GM06990 (cell line): ENCODE results near the gene PROB1.
"Not testable (repeated sequence)": the region's sequence is repeated elsewhere in the genome, so short reads cannot be mapped to it uniquely, and the experiment has no call there.

Experiments
- DNase-seq: peaks from one replicate; pipeline ENCODE4 v3.0.0-alpha.2; 2011; ENCODE audit not compliant: insufficient read length; ENCODE audit errors: extremely low read depth
- H3K27me3 ChIP-seq: replicated peaks from 2 replicates; pipeline ENCODE4 v1.6.0; 2011; ENCODE audit warnings: low read length; ENCODE audit not compliant: control insufficient read depth, insufficient read depth
- H3K36me3 ChIP-seq: 2 replicates; pipeline ENCODE4 v1.5.1; 2011; ENCODE audit warnings: low read length; ENCODE audit not compliant: control insufficient read depth, insufficient read depth
- H3K4me3 ChIP-seq: replicated peaks from 2 replicates; pipeline ENCODE4 v1.5.1; 2011; ENCODE audit warnings: low read depth, mild to moderate bottlenecking, control low read depth, low read length
- CTCF ChIP-seq: IDR thresholded peaks from 2 replicates; pipeline ENCODE4 v1.5.1; 2011; ENCODE audit warnings: low read length, control low read depth, mild to moderate bottlenecking, inconsistent platforms; ENCODE audit not compliant: insufficient read depth, poor library complexity, severe bottlenecking

Gene PROB1

GRCh38 chr5:139394654-139395566 lies at the start of gene PROB1:
TSS of gene PROB1 (minus strand) at chr5:139395104. CDS start at chr5:139395081, 23 bp downstream.
- no peak for DNase-seq
- Histone ChIP-seq H3K27me3 (no peaks in the 10 kb centered on the region), H3K4me3 (peak within 1 kb of the TSS; percentile 68), H3K36me3 (peaks cover 1% of the 10 kb centered on the region; the same call in 1 of the 2 replicates)
- no peak for TF ChIP-seq CTCF

DNA sequence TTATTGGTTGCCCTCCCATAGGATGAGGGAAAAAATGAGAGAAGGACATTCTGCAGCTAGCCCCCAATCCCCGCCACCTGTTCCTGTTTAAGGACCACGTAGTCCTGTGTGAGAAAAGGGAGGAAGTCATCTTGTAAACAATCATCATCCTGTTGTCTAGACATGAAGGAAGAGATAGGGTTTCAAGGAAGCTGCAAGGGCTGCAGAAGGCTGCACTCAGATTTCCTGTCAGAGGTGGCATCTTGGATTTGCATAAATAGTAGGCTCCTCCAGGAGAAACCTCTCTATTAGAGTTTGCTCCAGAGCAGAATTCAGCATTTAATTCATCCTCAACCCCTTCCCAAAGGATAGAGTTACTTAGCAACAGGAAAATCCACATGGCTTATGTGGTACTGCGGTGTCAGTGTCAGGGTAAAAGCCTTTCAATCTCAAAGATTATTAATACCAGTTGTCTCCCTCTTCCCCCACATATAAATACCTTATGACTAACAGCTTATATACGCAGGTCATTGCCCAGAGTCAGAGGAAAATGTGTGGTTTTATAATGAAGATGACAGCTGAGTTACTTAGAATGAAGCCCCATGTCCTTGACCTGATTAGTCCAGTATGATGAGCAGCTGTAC lies 49.0 kb upstream of the PROB1 start:
- no peak for TF ChIP-seq CTCF
- no peak for DNase-seq
- Histone ChIP-seq H3K36me3 (no peaks in the 10 kb centered on the region), H3K27me3 (no peaks in the 10 kb centered on the region), H3K4me3 (no peak overlapping the region)

- not testable (repeated sequence) for H3K27me3 ChIP-seq, DNase-seq, H3K36me3 ChIP-seq, H3K4me3 ChIP-seq
Measured at GRCh38 chr5:139440416-139440815, 45.5 kb upstream of the PROB1 start.

GRCh38 chr5:139439013-139439903 lies 44.4 kb upstream of the PROB1 start, which contains the start of gene DNAJC18:
TSS of gene DNAJC18 (minus strand) at chr5:139439525. CDS start at chr5:139439445, 80 bp downstream.
- Histone ChIP-seq H3K4me3 (peak within 1 kb of the TSS; percentile 80), H3K27me3 (no peaks in the 10 kb centered on the region), H3K36me3 (no peaks in the 10 kb centered on the region)
- DNase-seq, result peak; percentile 90
- TF ChIP-seq CTCF, result no peak

DNA sequence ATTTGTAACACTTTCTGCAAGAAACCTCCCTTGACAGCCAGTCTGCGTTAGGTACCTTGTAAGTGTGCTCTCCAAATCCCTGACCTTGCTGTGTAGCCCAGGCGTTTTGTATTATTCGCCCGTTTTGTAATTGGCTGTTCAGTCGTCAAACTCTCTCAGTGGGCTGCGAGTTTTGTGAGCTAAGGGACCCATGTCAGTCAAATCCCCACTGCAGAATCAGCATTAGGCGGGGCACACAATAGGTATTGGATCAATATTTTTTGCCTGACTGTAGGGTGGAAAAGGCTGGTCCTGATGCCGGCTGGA lies 43.8 kb upstream of the PROB1 start:
- Histone ChIP-seq H3K27me3 (no peaks in the 10 kb centered on the region), H3K36me3 (no peaks in the 10 kb centered on the region), H3K4me3 (peak overlapping the region; percentile 80)
- DNase-seq, result no peak
- TF ChIP-seq CTCF, result no peak
